HuH-7 (cell line): ENCODE measurements around the gene DNASE2.

ENCODE experiments used
- DNase-seq: peaks from one replicate; pipeline ENCODE4 v3.0.0; 2011; ENCODE audit warnings: low spot score

DNASE2 gene

DNA sequence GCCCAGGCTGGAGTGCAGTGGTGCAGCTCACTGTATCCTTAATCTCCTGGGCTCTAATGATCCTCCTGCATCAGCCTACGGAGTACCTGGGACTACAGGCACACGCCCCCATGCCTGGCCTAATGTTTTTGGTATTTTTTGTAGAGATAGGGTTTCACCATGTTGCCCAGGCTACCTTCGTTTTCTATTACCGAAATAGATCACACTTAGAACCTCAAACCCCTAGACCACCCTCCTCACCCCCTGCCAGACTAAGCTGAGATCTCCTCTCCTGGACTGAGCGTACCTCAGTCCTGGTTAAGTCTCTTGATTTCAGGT lies 5.4 kb upstream of the DNASE2 start:
- DNase-seq: no peak

- no peak for DNase-seq
Observed at GRCh38 chr19:12885749-12886650, 4.8 kb upstream of the DNASE2 start.

GRCh38 chr19:12884926-12885748 lies 3.9 kb upstream of the DNASE2 start:
- no peak for DNase-seq

GRCh38 chr19:12884627-12884925 lies 3.3 kb upstream of the DNASE2 start:
- no peak for DNase-seq

GRCh38 chr19:12884202-12884601 lies 3.0 kb upstream of the DNASE2 start:
- DNase-seq: no peak

GRCh38 chr19:12882589-12882988 lies 1.3 kb upstream of the DNASE2 start:
- DNase-seq: no peak

DNA sequence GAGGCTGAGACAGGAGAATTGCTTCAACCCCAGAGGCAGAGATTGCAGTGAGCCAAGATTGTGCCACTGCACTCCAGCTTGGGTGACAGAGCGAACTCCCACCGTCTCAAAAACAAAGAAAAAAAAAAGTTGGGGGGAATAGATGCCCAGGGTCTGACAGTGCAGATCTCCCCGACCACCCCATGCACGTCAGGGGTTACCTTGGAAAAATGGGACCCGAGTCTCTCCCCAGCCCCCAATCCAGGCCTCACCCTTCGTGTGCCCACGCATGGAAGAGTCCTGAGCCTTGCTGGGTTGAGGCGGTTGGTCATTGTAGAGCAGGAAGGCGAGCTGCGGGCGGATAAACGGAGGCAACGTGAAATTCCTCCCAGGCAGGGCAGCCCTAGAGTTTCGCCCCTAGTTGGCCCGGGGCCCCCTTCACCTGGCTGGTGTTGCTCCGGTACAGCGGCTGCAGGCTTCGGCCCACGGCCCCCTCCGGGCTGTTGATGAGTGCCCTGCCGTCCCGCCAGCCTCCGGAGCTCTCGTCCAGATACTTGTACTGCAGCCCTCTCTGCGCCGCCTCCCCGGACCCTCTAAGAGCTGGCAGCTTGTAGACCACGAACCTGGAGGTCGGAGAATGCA lies 588 bp downstream of the DNASE2 start:
- DNase-seq: no peak

GRCh38 chr19:12875086-12875485 lies 6.2 kb downstream of the DNASE2 start:
- DNase-seq: no peak

DNA sequence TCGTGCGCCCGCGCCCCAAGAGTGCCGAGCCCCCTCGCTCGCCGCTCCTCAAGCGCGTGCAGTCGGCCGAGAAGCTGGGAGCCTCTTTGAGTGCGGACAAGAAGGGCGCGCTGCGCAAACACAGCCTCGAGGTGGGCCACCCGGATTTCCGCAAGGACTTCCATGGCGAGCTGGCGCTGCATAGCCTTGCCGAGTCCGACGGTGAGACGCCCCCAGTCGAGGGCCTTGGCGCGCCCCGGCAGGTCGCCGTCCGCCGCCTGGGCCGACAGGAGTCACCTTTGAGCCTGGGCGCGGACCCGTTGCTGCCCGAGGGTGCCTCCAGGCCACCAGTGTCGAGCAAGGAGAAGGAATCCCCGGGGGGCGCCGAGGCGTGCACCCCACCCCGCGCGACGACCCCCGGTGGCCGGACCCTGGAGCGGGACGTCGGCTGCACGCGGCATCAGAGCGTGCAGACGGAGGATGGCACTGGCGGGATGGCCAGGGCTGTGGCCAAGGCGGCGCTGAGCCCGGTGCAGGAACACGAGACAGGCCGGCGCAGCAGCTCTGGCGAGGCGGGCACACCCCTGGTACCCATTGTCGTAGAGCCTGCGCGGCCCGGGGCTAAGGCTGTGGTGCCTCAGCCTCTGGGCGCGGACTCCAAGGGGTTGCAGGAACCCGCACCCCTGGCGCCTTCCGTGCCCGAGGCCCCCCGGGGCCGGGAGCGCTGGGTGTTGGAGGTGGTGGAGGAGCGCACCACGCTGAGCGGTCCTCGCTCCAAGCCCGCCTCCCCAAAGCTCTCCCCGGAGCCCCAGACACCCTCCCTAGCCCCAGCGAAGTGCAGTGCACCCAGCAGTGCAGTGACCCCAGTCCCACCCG lies 7.1 kb downstream of the DNASE2 start:
- no peak for DNase-seq

DNA sequence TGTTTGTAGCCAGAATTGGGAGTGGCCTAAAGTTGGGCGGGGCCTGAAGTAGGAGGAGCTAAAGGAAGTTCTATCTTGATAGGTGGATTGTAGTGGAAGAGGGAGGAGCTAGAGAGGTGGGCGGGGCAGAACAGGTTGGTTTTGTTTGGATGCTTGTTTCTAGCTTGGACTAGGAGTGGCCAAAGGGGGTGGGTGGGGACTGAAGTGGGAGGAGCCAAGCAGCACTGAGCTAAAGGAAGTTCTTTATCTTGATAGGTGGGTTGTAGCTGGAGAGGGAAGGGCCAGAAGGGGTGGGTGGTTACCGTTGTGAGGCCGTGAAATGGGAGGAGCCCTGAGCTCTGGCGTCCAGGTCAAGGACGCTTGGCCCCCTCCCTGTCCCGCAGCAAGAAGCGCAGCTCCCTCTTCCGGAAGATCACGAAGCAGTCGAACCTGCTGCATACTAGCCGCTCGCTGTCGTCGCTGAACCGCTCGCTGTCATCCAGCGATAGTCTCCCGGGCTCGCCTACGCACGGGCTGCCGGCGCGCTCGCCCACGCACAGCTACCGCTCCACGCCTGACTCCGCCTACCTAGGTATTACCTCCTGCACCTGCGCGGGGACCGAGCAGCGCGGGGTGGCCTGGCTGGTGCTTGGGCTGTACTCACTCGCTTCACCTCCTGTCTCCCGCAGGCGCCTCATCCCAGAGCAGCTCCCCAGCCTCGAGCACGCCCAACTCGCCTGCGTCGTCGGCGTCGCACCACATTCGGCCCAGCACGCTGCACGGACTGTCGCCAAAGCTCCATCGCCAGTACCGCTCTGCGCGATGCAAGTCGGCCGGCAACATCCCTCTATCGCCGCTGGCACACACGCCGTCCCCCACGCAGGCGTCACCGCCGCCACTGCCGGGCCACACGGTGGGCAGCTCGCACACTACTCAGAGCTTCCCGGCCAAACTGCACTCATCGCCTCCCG lies 8.0 kb downstream of the DNASE2 start:
- DNase-seq: no peak

DNA sequence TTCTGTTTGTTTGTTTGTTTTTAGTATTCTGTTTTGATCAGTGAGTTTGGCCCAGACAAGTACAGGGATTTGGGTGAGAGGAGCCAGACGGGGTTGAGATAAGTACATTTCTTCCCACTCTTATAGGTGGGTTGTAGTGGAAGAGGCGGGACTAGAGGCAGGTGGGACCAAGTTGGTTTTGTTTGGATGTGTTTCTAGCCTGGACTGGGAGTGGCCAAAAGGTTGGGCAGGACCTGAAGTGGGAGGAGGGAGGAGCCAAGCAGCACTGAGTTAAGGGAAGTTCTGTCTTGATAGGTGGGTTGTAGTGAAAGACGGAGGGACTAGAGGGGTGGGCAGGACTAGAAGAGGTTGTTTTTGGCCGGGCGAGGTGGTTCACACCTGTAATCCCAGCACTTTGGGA lies 9.0 kb downstream of the DNASE2 start:
- no peak for DNase-seq

GRCh38 chr19:12871681-12872080 lies 9.6 kb downstream of the DNASE2 start:
- DNase-seq: no peak

DNA sequence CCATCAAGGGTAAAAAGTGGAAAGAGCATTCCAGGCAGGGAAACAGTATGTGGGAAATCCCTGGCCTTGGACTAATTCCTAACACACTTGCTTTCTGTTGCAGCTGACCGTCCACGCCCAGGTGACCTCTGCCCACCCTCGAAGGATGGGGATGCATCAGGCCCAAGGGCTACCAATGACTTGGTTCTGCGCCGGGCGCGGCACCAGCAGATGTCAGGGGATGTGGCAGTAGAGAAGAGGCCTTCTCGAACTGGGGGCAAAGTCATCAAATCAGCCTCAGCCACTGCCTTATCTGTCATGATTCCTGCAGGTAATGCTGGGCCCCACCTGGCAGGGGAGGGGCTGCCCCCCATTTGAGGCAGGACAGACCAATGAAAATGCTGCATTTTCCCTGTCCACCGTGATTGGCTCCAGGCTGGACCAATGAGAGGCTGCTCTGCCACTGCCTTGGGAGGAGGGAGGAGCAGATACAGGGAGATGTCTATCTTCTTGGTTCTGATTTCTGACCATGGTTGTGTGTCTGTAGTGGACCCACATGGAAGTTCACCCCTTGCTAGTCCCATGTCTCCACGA lies 12.6 kb downstream of the DNASE2 start:
- DNase-seq: no peak

DNA sequence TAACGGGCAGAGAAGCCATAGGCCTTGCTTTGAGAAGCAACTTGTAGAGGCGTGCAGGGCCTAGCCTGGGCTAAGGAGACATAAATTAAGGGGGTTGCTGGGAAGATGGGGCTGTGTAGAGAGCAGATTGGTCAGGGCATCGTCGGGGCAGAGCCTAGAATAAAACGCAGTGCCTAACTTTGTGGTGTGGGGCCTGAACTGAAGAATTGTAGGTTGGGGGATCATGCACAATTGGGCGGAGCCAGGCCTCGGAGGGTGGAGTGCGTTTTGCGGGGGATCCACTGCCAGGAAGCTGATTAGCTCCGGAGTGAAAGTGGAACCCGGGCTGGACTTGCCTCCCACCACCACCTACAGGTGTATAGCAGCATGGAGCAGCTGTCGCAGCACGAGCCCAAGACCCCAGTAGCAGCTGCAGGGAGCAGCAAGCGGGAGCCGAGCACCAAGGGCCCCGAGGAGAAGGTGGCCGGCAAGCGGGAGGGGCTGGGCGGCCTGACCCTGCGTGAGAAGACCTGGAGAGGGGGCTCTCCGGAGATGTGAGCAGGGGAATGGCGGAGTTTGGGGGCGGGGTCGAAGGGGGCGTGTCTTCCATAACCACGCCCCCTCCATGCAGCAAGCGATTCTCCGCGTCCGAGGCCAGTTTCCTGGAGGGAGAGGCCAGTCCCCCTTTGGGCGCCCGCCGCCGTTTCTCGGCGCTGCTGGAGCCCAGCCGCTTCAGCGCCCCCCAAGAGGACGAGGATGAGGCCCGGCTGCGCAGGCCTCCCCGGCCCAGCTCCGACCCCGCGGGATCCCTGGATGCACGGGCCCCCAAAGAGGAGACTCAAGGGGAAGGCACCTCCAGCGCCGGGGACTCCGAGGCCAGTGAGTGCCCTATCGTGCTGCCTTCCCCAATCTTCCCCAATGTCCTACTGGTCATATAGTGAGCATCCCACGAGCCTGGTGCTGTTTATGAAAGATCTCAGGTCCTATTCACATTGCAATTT lies 13.8 kb downstream of the DNASE2 start:
- peak; percentile 87 for DNase-seq

- DNase-seq: no peak
Observed at GRCh38 chr19:12866416-12867119, 14.7 kb downstream of the DNASE2 start.

GRCh38 chr19:12865746-12866415 lies 15.4 kb downstream of the DNASE2 start:
- DNase-seq: no peak

DNA sequence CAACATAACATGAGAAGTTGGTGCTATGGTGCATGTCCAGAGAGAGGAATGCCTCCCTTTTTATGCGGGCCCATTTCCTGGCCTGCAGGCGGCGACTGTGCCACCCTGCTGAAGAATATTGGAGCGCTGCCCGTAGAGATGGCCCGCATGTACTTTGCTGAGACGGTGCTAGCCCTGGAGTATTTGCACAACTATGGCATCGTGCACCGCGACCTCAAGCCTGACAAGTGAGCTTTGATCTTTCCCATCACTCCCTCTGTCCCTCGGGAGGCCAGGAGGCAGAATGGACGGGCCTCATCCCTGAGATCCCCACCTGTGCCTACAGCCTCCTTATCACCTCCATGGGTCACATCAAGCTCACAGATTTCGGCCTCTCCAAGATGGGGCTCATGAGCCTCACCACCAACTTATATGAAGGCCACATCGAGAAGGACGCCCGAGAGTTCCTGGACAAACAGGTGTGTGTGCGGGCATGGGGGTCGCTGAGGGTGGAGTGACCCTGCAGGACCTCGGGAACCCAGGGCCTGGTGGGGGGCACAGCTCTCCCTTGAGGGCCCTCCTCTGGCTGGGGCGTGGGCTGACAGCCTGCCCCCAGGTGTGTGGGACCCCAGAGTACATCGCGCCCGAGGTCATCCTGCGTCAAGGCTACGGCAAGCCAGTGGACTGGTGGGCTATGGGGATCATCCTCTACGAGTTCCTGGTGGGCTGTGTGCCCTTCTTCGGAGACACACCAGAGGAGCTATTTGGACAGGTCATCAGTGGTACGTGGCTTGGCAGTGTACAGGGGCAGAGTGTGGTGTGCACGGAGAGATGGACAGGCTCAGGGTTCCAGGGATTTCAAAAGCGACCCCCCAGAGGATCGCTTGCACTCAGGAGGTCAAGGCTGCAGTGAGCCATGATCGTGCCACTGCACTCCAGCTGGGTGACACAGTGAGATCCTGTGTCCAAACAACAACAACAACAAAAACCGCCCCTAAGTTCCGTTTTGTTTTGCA lies 16.2 kb downstream of the DNASE2 start:
- no peak for DNase-seq
